ENCODE measurements around the gene F2RL3.
"Not testable (repeated sequence)": the region's sequence is repeated elsewhere in the genome, so short reads cannot be mapped to it uniquely, and the experiment has no call there.

F2RL3 gene

GRCh38 chr19:16867211-16867610 lies 21.6 kb upstream of the F2RL3 start:
- FAIRE-seq (no peak), DNase-seq (ENCODE audit: insufficient read length, low spot score) (peak; percentile 93)
- TF ChIP-seq POLR2A (IDR thresholded peaks at IDR 0.05; ENCODE audit: low read depth, low read length) = no peak

DNA sequence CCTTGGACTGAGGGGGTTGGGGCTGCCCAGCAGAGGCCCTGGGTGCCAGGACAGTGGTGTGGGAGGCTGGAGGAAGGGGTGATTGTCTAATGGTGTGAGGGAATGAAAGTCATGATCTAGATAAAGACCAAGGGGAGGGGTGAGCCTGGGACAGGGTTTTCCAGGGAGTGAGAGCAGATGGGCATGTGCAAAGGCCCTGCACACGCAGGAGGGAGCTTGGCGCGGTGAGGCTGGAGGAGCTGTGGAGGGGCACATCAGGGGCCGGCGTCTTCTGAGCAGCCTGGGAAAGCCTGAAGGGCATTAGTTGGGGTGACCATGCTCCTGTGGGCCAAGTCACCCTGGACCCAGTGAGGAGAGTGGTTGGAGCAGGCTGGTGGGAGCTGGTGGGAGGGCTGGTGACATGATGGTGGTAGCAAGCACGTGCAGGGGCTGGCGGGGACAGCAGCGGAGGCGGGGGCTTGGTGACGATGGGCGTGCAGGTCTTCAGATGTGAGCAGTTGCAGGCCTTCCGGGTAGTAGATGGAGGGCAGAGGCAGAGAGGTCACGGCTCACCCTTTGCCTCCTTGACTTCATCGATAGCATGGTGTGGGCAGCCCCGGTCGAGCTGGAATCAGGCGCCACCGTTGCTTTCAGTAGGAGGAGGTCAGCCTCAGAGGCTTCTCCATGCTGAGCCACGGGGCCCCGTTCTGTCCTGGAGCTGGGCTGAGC lies 20.2 kb upstream of the F2RL3 start:
- DNase-seq (ENCODE audit: insufficient read length, low spot score) (no peak), FAIRE-seq (no peak)
- TF ChIP-seq POLR2A (IDR thresholded peaks at IDR 0.05; ENCODE audit: low read depth, low read length) = no peak

DNA sequence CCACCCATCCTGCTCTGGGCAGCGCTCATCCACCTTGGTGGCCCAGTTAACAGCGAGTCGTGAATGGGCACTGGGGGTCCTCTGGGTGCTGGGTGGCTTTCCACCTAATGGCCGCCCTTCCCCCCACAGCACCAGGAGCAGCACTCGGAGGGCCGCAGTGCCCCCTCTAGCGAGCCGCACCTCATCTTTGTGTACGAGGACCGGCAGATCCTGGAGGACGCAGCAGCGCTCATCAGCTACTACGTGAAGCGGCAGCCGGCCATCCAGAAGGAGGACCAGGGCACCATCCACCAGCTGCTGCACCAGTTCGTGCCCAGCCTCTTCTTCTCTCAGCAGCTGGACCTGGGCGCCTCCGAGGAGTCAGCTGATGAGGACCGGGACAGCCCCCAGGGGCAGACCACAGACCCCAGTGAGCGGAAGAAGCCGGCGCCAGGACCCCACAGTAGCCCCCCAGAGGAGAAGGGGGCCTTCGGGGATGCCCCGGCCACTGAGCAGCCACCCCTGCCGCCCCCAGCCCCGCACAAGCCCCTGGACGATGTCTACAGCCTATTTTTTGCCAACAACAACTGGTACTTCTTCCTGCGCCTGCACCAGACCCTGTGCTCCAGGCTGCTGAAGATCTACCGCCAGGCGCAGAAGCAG lies 19.3 kb upstream of the F2RL3 start:
- FAIRE-seq (no peak), DNase-seq (ENCODE audit: insufficient read length, low spot score) (no peak)
- TF ChIP-seq POLR2A (IDR thresholded peaks at IDR 0.05; ENCODE audit: low read depth, low read length) = no peak

GRCh38 chr19:16871871-16872270 lies 16.9 kb upstream of the F2RL3 start:
- DNase-seq (ENCODE audit: insufficient read length, low spot score) (no peak), FAIRE-seq (no peak)
- no peak for TF ChIP-seq POLR2A (IDR thresholded peaks at IDR 0.05; ENCODE audit: low read depth, low read length)

GRCh38 chr19:16872728-16873127 lies 16.1 kb upstream of the F2RL3 start:
- DNase-seq (ENCODE audit: insufficient read length, low spot score) (no peak), FAIRE-seq (no peak)
- no peak for TF ChIP-seq POLR2A (IDR thresholded peaks at IDR 0.05; ENCODE audit: low read depth, low read length)

DNA sequence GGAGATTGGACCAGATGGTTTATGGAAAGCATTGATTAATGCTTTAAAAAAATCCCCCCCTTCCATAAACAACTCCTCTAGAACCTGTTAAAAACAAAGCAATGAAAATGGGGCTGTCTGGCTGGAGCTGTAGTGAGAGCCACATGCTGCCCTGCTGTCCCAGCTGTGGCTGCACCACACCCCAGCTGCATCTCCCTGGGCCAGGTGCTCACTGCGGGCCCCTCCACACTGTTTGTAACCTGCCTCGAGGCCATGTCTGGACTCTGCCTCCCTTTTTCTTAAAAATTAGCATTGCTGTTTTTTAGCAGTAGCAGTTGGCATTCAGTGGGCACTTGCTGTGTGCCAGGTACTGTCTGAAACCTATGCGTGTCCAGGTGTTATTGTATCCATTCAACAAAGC lies 15.2 kb upstream of the F2RL3 start:
- DNase-seq (ENCODE audit: insufficient read length, low spot score) (no peak), FAIRE-seq (no peak)
- TF ChIP-seq POLR2A (IDR thresholded peaks at IDR 0.05; ENCODE audit: low read depth, low read length) = no peak

DNA sequence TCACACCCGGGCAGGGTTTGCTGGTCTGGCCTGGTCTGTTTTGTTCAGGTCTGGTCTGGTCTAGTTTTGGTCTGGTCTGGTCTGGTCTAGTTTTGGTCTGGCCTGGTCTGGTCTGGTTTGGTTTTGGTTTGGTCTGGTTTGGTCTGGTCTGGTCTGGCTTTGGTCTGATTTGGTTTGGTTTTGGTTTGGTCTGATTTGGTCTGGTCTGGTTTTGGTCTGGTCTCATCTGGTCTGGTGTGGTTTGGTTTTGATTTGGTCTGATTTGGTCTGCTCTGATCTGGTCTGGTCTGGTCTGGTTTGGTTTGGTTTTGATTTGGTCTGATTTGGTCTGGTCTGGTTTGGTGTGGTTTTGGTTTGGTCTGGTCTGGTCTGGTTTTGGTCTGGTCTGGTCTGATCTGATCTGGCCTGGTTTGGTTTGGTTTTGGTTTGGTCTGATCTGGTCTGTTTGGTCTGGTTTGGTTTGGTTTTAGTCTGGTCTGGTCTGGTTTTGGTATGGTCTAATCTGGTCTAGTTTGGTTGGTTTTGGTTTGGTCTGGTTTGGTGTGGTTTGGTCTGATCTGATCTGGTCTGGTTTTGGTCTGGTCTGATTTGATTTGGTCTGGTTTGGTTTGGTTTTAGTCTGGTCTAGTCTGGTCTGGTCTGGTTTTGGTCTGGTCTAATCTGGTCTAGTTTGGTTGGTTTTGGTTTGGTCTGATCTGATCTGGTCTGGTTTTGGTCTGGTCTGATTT lies 14.4 kb upstream of the F2RL3 start:
- DNase-seq (ENCODE audit: insufficient read length, low spot score) (no peak), FAIRE-seq (no peak)
- no peak for TF ChIP-seq POLR2A (IDR thresholded peaks at IDR 0.05; ENCODE audit: low read depth, low read length)

DNA sequence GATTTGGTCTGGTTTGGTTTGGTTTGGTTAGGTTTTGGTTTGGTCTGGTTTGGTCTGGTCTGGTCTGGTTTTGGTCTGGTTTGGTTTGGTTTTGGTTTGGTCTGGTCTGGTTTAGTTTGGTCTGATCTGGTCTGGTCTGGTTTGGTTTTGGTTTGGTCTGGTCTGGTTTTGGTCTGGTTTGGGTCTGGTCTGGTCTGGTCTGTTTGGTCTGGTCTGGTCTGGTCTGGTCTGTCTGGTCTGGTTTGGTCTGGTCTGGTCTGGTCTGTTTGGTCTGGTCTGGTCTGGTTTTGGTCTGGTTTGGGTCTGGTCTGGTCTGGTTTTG lies 13.9 kb upstream of the F2RL3 start:
- not testable (repeated sequence) for DNase-seq (ENCODE audit: insufficient read length, low spot score); FAIRE-seq

- no peak for TF ChIP-seq POLR2A (IDR thresholded peaks at IDR 0.05; ENCODE audit: low read depth, low read length)
- FAIRE-seq (no peak), DNase-seq (ENCODE audit: insufficient read length, low spot score) (no peak)
These were observed 12.9 kb upstream of the F2RL3 start for GRCh38 chr19:16875584-16876555.

- FAIRE-seq (no peak), DNase-seq (ENCODE audit: insufficient read length, low spot score) (no peak)
- TF ChIP-seq POLR2A (IDR thresholded peaks at IDR 0.05; ENCODE audit: low read depth, low read length) = no peak
These were observed 11.9 kb upstream of the F2RL3 start for GRCh38 chr19:16876904-16877361.

- no peak for DNase-seq (ENCODE audit: insufficient read length, low spot score)
- no peak for FAIRE-seq
- TF ChIP-seq POLR2A (IDR thresholded peaks at IDR 0.05; ENCODE audit: low read depth, low read length) = no peak
These were observed 11.2 kb upstream of the F2RL3 start for GRCh38 chr19:16877581-16877980.

GRCh38 chr19:16878181-16878965 lies 10.4 kb upstream of the F2RL3 start:
- no peak for TF ChIP-seq POLR2A (IDR thresholded peaks at IDR 0.05; ENCODE audit: low read depth, low read length)
- FAIRE-seq = no peak
- no peak for DNase-seq (ENCODE audit: insufficient read length, low spot score)

Measured in H54 (cell line).